Osteoblast (primary cell): ENCODE data around the gene DLG2. TPM values are rescaled to one million over a fixed set of nuclear protein-coding genes. Genes with fewer than 3 reads are reported as not detected.

Experiments used
- DNase-seq: peaks from one replicate; pipeline ENCODE4 v3.0.0; 2011; ENCODE audit warnings: low spot score, mixed read lengths; ENCODE audit not compliant: insufficient read length; ENCODE audit errors: missing footprints
- H2AFZ ChIP-seq: 2 replicates; pipeline ENCODE4 v1.6.0; 2011; ENCODE audit warnings: mild to moderate bottlenecking, low read length
- H3K27ac ChIP-seq: 2 replicates; pipeline ENCODE4 v1.5.1; 2011; ENCODE audit warnings: mild to moderate bottlenecking, low read depth, low read length, moderate library complexity
- H3K27me3 ChIP-seq: 2 replicates; pipeline ENCODE4 v1.6.0; 2012; ENCODE audit warnings: mild to moderate bottlenecking, control low read depth, inconsistent platforms, low read length, moderate library complexity; ENCODE audit not compliant: insufficient read depth
- H3K36me3 ChIP-seq: 2 replicates; pipeline ENCODE4 v1.5.1; 2011; ENCODE audit warnings: mild to moderate bottlenecking, low read length, control low read depth, moderate library complexity; ENCODE audit not compliant: insufficient read depth
- H3K4me1 ChIP-seq: 2 replicates; pipeline ENCODE4 v1.5.1; 2011; ENCODE audit warnings: mild to moderate bottlenecking, low read length, control low read depth, moderate library complexity; ENCODE audit not compliant: insufficient read depth
- H3K4me2 ChIP-seq: 2 replicates; pipeline ENCODE4 v1.6.0; 2011; ENCODE audit warnings: mild to moderate bottlenecking, low read length; ENCODE audit not compliant: insufficient read depth
- H3K4me3 ChIP-seq: fragments of 200-600 bp; sonication (generic); 3 replicates; pipeline ENCODE4 v1.5.1; 2012; ENCODE audit warnings: mild to moderate bottlenecking, low read length, inconsistent platforms; ENCODE audit not compliant: insufficient read depth
- H3K79me2 ChIP-seq: 2 replicates; pipeline ENCODE4 v1.6.0; 2012; ENCODE audit warnings: mild to moderate bottlenecking, low read length, control low read depth, inconsistent platforms; ENCODE audit not compliant: insufficient read depth
- H3K9me3 ChIP-seq: 2 replicates; pipeline ENCODE4 v1.5.1; 2011; ENCODE audit warnings: low read depth, low read length, control low read depth
- H4K20me1 ChIP-seq: 2 replicates; pipeline ENCODE4 v1.6.0; 2012; ENCODE audit warnings: mild to moderate bottlenecking, low read length, control low read depth; ENCODE audit not compliant: insufficient read depth
- CTCF ChIP-seq: IDR thresholded peaks from 2 replicates; pipeline ENCODE4 v1.5.1; 2011; ENCODE audit warnings: mild to moderate bottlenecking, low read depth, low read length, moderate library complexity; ENCODE audit errors: extremely low read depth
- total RNA-seq: library from RNA; depleted of rRNA; stranded (reverse); fragments of >200 nt; gene quantifications from 2 replicates; pipeline ENCODE4 v1.2.3, GENCODE V29; 2012

DLG2 gene
- total RNA-seq, 1 donor, result 3.3 TPM

DNA sequence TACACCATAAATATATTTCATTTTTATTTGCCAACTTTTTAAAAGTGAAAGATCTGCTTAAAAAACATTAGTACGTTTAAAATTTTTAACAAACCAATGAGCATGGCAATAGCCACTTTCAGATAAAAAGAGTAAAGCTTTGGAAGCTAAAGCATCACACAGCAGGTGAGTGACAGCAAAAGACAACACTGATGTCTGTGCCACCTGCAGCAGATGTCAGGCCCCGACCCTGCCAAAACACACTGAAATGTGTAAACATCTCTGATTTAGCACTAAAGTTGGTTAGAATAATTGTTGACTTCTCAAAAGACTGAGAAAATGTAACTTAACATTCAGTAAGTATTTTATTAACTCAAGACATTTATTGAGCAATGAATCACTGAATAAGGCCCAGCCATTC, 232.9 kb downstream of the DLG2 start:
- Histone ChIP-seq H3K27ac (no peak overlapping the region), H3K79me2 (no peaks in the 10 kb centered on the region), H2AFZ (no peak overlapping the region), H4K20me1 (no peaks in the 10 kb centered on the region), H3K4me3 (no peak overlapping the region), H3K36me3 (no peaks in the 10 kb centered on the region), H3K4me2 (no peak overlapping the region), H3K27me3 (no peaks in the 10 kb centered on the region), H3K4me1 (no peaks in the 10 kb centered on the region), H3K9me3 (no peaks in the 10 kb centered on the region)
- no peak for TF ChIP-seq CTCF
- DNase-seq, result no peak

- H3K79me2 ChIP-seq, result no peaks in the 10 kb centered on the region
- no peaks in the 10 kb centered on the region for H3K27me3 ChIP-seq
- no peak overlapping the region for H3K27ac ChIP-seq
- H4K20me1 ChIP-seq, result no peaks in the 10 kb centered on the region
- no peak for DNase-seq
- H3K4me1 ChIP-seq, result no peaks in the 10 kb centered on the region
- H3K9me3 ChIP-seq, result no peaks in the 10 kb centered on the region
- H3K4me2 ChIP-seq, result no peak overlapping the region
- no peaks in the 10 kb centered on the region for H3K36me3 ChIP-seq
- no peak overlapping the region for H3K4me3 ChIP-seq
- no peak overlapping the region for H2AFZ ChIP-seq
- no peak for TF ChIP-seq CTCF
These were observed 236.0 kb downstream of the DLG2 start for GRCh38 chr11:85391141-85391540.

DNA sequence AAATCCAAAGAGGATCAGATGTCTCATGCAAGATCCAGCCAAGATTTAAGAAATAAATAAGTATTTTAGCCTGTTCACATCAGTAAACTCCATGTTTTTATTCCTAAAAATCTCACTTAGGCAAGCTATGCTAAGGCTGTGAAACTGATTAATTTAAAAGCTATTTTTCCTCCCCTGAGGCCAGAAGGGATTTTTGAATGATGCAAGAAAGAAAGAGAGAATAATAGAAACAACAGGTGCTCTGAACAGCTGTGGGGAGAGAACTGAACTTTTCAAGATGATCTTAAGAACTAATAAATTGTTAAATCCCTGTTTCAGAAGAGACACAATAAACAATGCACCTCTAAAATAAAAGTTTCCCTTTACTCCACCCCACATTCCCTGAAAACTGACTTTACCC, 241.6 kb downstream of the DLG2 start:
- H4K20me1 ChIP-seq, result no peaks in the 10 kb centered on the region
- no peaks in the 10 kb centered on the region for H3K9me3 ChIP-seq
- no peaks in the 10 kb centered on the region for H3K4me1 ChIP-seq
- no peak overlapping the region for H3K4me3 ChIP-seq
- H3K36me3 ChIP-seq, result no peaks in the 10 kb centered on the region
- no peak for DNase-seq
- no peaks in the 10 kb centered on the region for H3K79me2 ChIP-seq
- H3K27ac ChIP-seq, result no peak overlapping the region
- H2AFZ ChIP-seq, result no peak overlapping the region
- H3K27me3 ChIP-seq, result no peaks in the 10 kb centered on the region
- no peak overlapping the region for H3K4me2 ChIP-seq
- no peak for TF ChIP-seq CTCF

GRCh38 chr11:85385111-85385510, 242.0 kb downstream of the DLG2 start:
- no peak overlapping the region for H3K4me2 ChIP-seq
- H3K27ac ChIP-seq, result no peak overlapping the region

More at GRCh38 chr11:85385111-85385510, 242.0 kb downstream of the DLG2 start:
- TF ChIP-seq CTCF, result no peak
- H3K79me2 ChIP-seq, result no peaks in the 10 kb centered on the region
- no peaks in the 10 kb centered on the region for H3K9me3 ChIP-seq
- no peaks in the 10 kb centered on the region for H3K27me3 ChIP-seq
- no peak for DNase-seq
- H3K36me3 ChIP-seq, result no peaks in the 10 kb centered on the region
- H2AFZ ChIP-seq, result no peak overlapping the region
- no peaks in the 10 kb centered on the region for H3K4me1 ChIP-seq
- H4K20me1 ChIP-seq, result no peaks in the 10 kb centered on the region
- no peak overlapping the region for H3K4me3 ChIP-seq
